ENCODE results near the gene SERTAD1.
"Not testable (repeated sequence)": the region's sequence is repeated elsewhere in the genome, so short reads cannot be mapped to it uniquely, and the experiment has no call there.

The SERTAD1 gene

GRCh38 chr19:40425450-40426287 is at the start of gene SERTAD1:
Gene SERTAD1, minus strand, starts transcription at chr19:40425992. Its CDS starts 2,446 bp downstream, at chr19:40423546.
- peak; percentile 88 for DNase-seq

- DNase-seq = no peak
These were observed 48.9 kb upstream of the SERTAD1 start for GRCh38 chr19:40474737-40475136.

GRCh38 chr19:40472516-40472915 is 46.7 kb upstream of the SERTAD1 start:
- DNase-seq = no peak

- DNase-seq = no peak
These were observed 45.3 kb upstream of the SERTAD1 start for GRCh38 chr19:40471111-40471510.

GRCh38 chr19:40469011-40469410 is 43.2 kb upstream of the SERTAD1 start:
- no peak for DNase-seq

- DNase-seq = no peak
These were observed 41.4 kb upstream of the SERTAD1 start, which contains the start of gene SPTBN4 for GRCh38 chr19:40466985-40467734. Gene SPTBN4, plus strand, starts transcription at chr19:40467001. Its CDS starts 5,621 bp downstream, at chr19:40472622.

- DNase-seq = no peak
These were observed 40.6 kb upstream of the SERTAD1 start for GRCh38 chr19:40466219-40466984.

- peak; percentile 82 for DNase-seq
These were observed 39.9 kb upstream of the SERTAD1 start, which contains the start of gene BLVRB for GRCh38 chr19:40465557-40466218. Gene BLVRB, minus strand, starts transcription at chr19:40465745. Its CDS starts 57 bp downstream, at chr19:40465688.

- DNase-seq = no peak
These were observed 39.3 kb upstream of the SERTAD1 start for GRCh38 chr19:40465025-40465556.

- DNase-seq = no peak
These were observed 38.5 kb upstream of the SERTAD1 start for GRCh38 chr19:40464059-40465024.

- DNase-seq = not testable (repeated sequence)
These were observed 37.8 kb upstream of the SERTAD1 start for GRCh38 chr19:40463587-40464037.

- DNase-seq = no peak
These were observed 36.0 kb upstream of the SERTAD1 start for GRCh38 chr19:40461669-40462221.

GRCh38 chr19:40460185-40460584 is 34.4 kb upstream of the SERTAD1 start:
- no peak for DNase-seq

- no peak for DNase-seq
These were observed 32.8 kb upstream of the SERTAD1 start for GRCh38 chr19:40458597-40458974.

GRCh38 chr19:40457953-40458596 is 32.3 kb upstream of the SERTAD1 start:
- no peak for DNase-seq

- DNase-seq = no peak
These were observed 31.3 kb upstream of the SERTAD1 start for GRCh38 chr19:40457048-40457447.

GRCh38 chr19:40453943-40454342 is 28.2 kb upstream of the SERTAD1 start:
- DNase-seq = not testable (repeated sequence)

- DNase-seq = no peak
These were observed 27.5 kb upstream of the SERTAD1 start for GRCh38 chr19:40453151-40453735.

GRCh38 chr19:40452016-40452415 is 26.2 kb upstream of the SERTAD1 start:
- no peak for DNase-seq

- DNase-seq = no peak
These were observed 24.9 kb upstream of the SERTAD1 start for GRCh38 chr19:40450664-40451063.

All from cortex of kidney (tissue), 1 donor.